LNCaP clone FGC (cell line): ENCODE measurements around the gene CPTP.

Experiments used
- DNase-seq: peaks from one replicate; pipeline ENCODE4 v3.0.0-alpha.2; 2011; ENCODE audit warnings: low read depth
- H3K4me3 ChIP-seq: 2 replicates; pipeline ENCODE4 v1.5.1; 2011; ENCODE audit warnings: mild to moderate bottlenecking, low read depth, low read length, control low read depth
- CTCF ChIP-seq: IDR thresholded peaks from 2 replicates; pipeline ENCODE4 v1.5.1; 2012; ENCODE audit warnings: mild to moderate bottlenecking; ENCODE audit not compliant: control insufficient read depth, insufficient read depth; ENCODE audit errors: extremely low read depth

The CPTP gene

GRCh38 chr1:1292851-1293250 lies 31.8 kb upstream of the CPTP start:
- TF ChIP-seq CTCF = no peak
- H3K4me3 ChIP-seq = no peak overlapping the region
- DNase-seq = no peak

- TF ChIP-seq CTCF = no peak
- H3K4me3 ChIP-seq = no peak overlapping the region
- DNase-seq = no peak
Measured at GRCh38 chr1:1293263-1294249, 31.0 kb upstream of the CPTP start.

GRCh38 chr1:1294250-1294890 lies 30.2 kb upstream of the CPTP start:
- no peak overlapping the region for H3K4me3 ChIP-seq
- no peak for DNase-seq
- no peak for TF ChIP-seq CTCF

- no peak for TF ChIP-seq CTCF
Measured at GRCh38 chr1:1295154-1295923, 29.3 kb upstream of the CPTP start.

GRCh38 chr1:1296070-1297061 lies 28.2 kb upstream of the CPTP start:
- TF ChIP-seq CTCF = no peak
- DNase-seq = no peak
- no peak overlapping the region for H3K4me3 ChIP-seq

More at GRCh38 chr1:1295154-1295923, 29.3 kb upstream of the CPTP start:
- DNase-seq = no peak
- no peak overlapping the region for H3K4me3 ChIP-seq

- H3K4me3 ChIP-seq = no peak overlapping the region
- no peak for DNase-seq
- TF ChIP-seq CTCF = no peak
Measured at GRCh38 chr1:1297802-1298424, 26.7 kb upstream of the CPTP start.
